Astrocyte (in vitro differentiated cells and primary cell): ENCODE results near the gene KDR.
A peak's percentile ranks its signal among the peaks of the same experiment; 100 is the strongest.

Experiments
- CTCF ChIP-seq: IDR thresholded peaks from 2 replicates; pipeline ENCODE4 v1.5.1; 2011; ENCODE audit warnings: low read depth, mild to moderate bottlenecking, inconsistent platforms, low read length, moderate library complexity; ENCODE audit not compliant: insufficient read depth
- EZH2 ChIP-seq: IDR thresholded peaks from 2 replicates; pipeline ENCODE4 v1.6.1; 2012; ENCODE audit warnings: mild to moderate bottlenecking, low read length, inconsistent platforms; ENCODE audit not compliant: insufficient read depth

- TF ChIP-seq CTCF (no peak), EZH2 (peak; percentile 28)
Observed at GRCh38 chr4:55125087-55125721, at the start of gene KDR.
